HG03565 (cell line): ENCODE measurements around the gene VAV1.
A peak's percentile ranks its signal among the peaks of the same experiment; 100 is the strongest.
"Not testable (repeated sequence)": the region's sequence is repeated elsewhere in the genome, so short reads cannot be mapped to it uniquely, and the experiment has no call there.

Experiments
- ATAC-seq: cut with Tn5 transposase; IDR thresholded peaks from one replicate; pipeline ENCODE4 v1.9.1; 2021; ENCODE audit warnings: mild to moderate bottlenecking, moderate library complexity; ENCODE audit not compliant: unreplicated experiment

VAV1 gene

GRCh38 chr19:6754653-6755463 is 17.6 kb upstream of the VAV1 start:
- ATAC-seq = no peak

- no peak for ATAC-seq
Observed at GRCh38 chr19:6760606-6761005, 11.9 kb upstream of the VAV1 start.

GRCh38 chr19:6761053-6761676 is 11.3 kb upstream of the VAV1 start:
- no peak for ATAC-seq

GRCh38 chr19:6762253-6762797 is 10.2 kb upstream of the VAV1 start:
- not testable (repeated sequence) for ATAC-seq

GRCh38 chr19:6765738-6766356 is 6.7 kb upstream of the VAV1 start:
- ATAC-seq = no peak

- ATAC-seq = peak; percentile 2
Observed at GRCh38 chr19:6766357-6767080, 6.0 kb upstream of the VAV1 start.

GRCh38 chr19:6767081-6767356 is 5.5 kb upstream of the VAV1 start:
- ATAC-seq = peak; percentile 12

- ATAC-seq = peak; percentile 53
Observed at GRCh38 chr19:6767357-6768235, 4.9 kb upstream of the VAV1 start, which contains the start of gene SH2D3A. TSS of gene SH2D3A (minus strand) at chr19:6767435. CDS start at chr19:6763748, 3,687 bp downstream.

- no peak for ATAC-seq
Observed at GRCh38 chr19:6768236-6768785, 4.2 kb upstream of the VAV1 start.

- ATAC-seq = no peak
Observed at GRCh38 chr19:6769006-6769619, 3.4 kb upstream of the VAV1 start.

- not testable (repeated sequence) for ATAC-seq
Observed at GRCh38 chr19:6771648-6772027, 870 bp upstream of the VAV1 start.

- ATAC-seq = no peak
Observed at GRCh38 chr19:6772866-6773322, 386 bp downstream of the VAV1 start.

GRCh38 chr19:6773323-6773931 is 919 bp downstream of the VAV1 start:
- no peak for ATAC-seq

GRCh38 chr19:6774821-6775707 is 2.6 kb downstream of the VAV1 start:
- no peak for ATAC-seq

- ATAC-seq = not testable (repeated sequence)
Observed at GRCh38 chr19:6776045-6776444, 3.5 kb downstream of the VAV1 start.

GRCh38 chr19:6776999-6777398 is 4.5 kb downstream of the VAV1 start:
- ATAC-seq = no peak

GRCh38 chr19:6777434-6777833 is 4.9 kb downstream of the VAV1 start:
- ATAC-seq = no peak

- ATAC-seq = no peak
Observed at GRCh38 chr19:6778386-6778785, 5.9 kb downstream of the VAV1 start.
